ENCODE data around the gene DHRS2. TPM values are rescaled to one million over a fixed set of nuclear protein-coding genes. Genes with fewer than 3 reads are reported as not detected.

Gene DHRS2
- polyA plus RNA-seq, 1 donor: 0.10 TPM

- no peak for DNase-seq
Observed at GRCh38 chr14:23694085-23694948, 58.2 kb downstream of the DHRS2 start.

Other genes starting within 250 kb of the DHRS2 start
- gene MYH6, start 228.1 kb upstream of the DHRS2 start, polyA plus RNA-seq (ENCODE audit: insufficient read length): 3.2 TPM
- 525 TPM for gene MYH7, start 200.7 kb upstream of the DHRS2 start, polyA plus RNA-seq (ENCODE audit: insufficient read length)
- gene NGDN, start 166.7 kb upstream of the DHRS2 start, polyA plus RNA-seq (ENCODE audit: insufficient read length): 34.3 TPM
- 3.1 TPM for gene ZFHX2, start 84.6 kb upstream of the DHRS2 start, polyA plus RNA-seq (ENCODE audit: insufficient read length)
- gene THTPA, start 80.1 kb upstream of the DHRS2 start, polyA plus RNA-seq (ENCODE audit: insufficient read length): 14.4 TPM
- gene AP1G2, start 68.6 kb upstream of the DHRS2 start, polyA plus RNA-seq (ENCODE audit: insufficient read length): 18.0 TPM
- 0.49 TPM for gene JPH4, start 57.6 kb upstream of the DHRS2 start, polyA plus RNA-seq (ENCODE audit: insufficient read length)

Data from hindlimb muscle (tissue), 1 donor.